BLaER1 (cell line): ENCODE measurements around the gene ZBTB46.

ENCODE experiments used
- H3K27ac ChIP-seq: shearing (Covaris generic); formaldehyde crosslinking; 2 replicates; pipeline ENCODE4 v1.8.1; 2022
- H3K27me3 ChIP-seq: shearing (Covaris generic); formaldehyde crosslinking; 2 replicates; pipeline ENCODE4 v1.8.1; 2022
- H3K36me3 ChIP-seq: shearing (Covaris generic); formaldehyde crosslinking; 2 replicates; pipeline ENCODE4 v1.8.1; 2022
- H3K4me1 ChIP-seq: shearing (Covaris generic); formaldehyde crosslinking; 2 replicates; pipeline ENCODE4 v1.8.1; 2022
- H3K4me2 ChIP-seq: shearing (Covaris generic); formaldehyde crosslinking; 2 replicates; pipeline ENCODE4 v1.8.1; 2022
- H3K4me3 ChIP-seq: shearing (Covaris generic); formaldehyde crosslinking; 2 replicates; pipeline ENCODE4 v1.8.1; 2022
- H3K9ac ChIP-seq: shearing (Covaris generic); formaldehyde crosslinking; 2 replicates; pipeline ENCODE4 v1.8.1; 2022
- H3K9me3 ChIP-seq: shearing (Covaris generic); formaldehyde crosslinking; 2 replicates; pipeline ENCODE4 v1.8.1; 2022
- H4K20me1 ChIP-seq: shearing (Covaris generic); formaldehyde crosslinking; 2 replicates; pipeline ENCODE4 v1.8.1; 2022
- Cebpa-rat ChIP-seq: shearing (Covaris generic); IDR thresholded peaks from 2 replicates; pipeline ENCODE4 v1.8.1; 2022

ZBTB46 gene

GRCh38 chr20:63712191-63712590 is 118.9 kb downstream of the ZBTB46 start:
- peaks cover 27% of the 10 kb centered on the region for H3K9me3 ChIP-seq
- H3K27me3 ChIP-seq = no peaks in the 10 kb centered on the region
- no peak overlapping the region for H3K4me2 ChIP-seq
- no peak for TF ChIP-seq Cebpa-rat
- H3K9ac ChIP-seq = no peak overlapping the region
- no peak overlapping the region for H3K4me3 ChIP-seq
- peaks cover 52% of the 10 kb centered on the region for H4K20me1 ChIP-seq
- no peak overlapping the region for H3K27ac ChIP-seq
- peaks cover 33% of the 10 kb centered on the region for H3K4me1 ChIP-seq
- peaks cover 87% of the 10 kb centered on the region for H3K36me3 ChIP-seq

- Histone ChIP-seq H3K4me2 (no peak overlapping the region), H4K20me1 (peaks cover 54% of the 10 kb centered on the region), H3K27me3 (no peaks in the 10 kb centered on the region), H3K4me3 (no peak overlapping the region), H3K27ac (no peak overlapping the region), H3K9me3 (peaks cover 27% of the 10 kb centered on the region), H3K9ac (no peak overlapping the region), H3K4me1 (peaks cover 40% of the 10 kb centered on the region), H3K36me3 (peaks cover 81% of the 10 kb centered on the region)
- no peak for TF ChIP-seq Cebpa-rat
These were observed 119.9 kb downstream of the ZBTB46 start for GRCh38 chr20:63711085-63711645.

GRCh38 chr20:63709149-63709527 is 121.9 kb downstream of the ZBTB46 start:
- H3K4me2 ChIP-seq = peak overlapping the region; percentile 97
- H3K27ac ChIP-seq = 0 out of 2 replicates have a peak overlapping the region, but pooled peaks have one; percentile 86
- H4K20me1 ChIP-seq = peaks cover 71% of the 10 kb centered on the region
- peaks cover 44% of the 10 kb centered on the region for H3K4me1 ChIP-seq
- peak overlapping the region; percentile 97 for H3K4me3 ChIP-seq
- H3K36me3 ChIP-seq = peaks cover 81% of the 10 kb centered on the region
- peaks cover 9% of the 10 kb centered on the region for H3K9me3 ChIP-seq
- no peak for TF ChIP-seq Cebpa-rat
- no peaks in the 10 kb centered on the region for H3K27me3 ChIP-seq
- peak overlapping the region; percentile 93 for H3K9ac ChIP-seq

- peak overlapping the region; percentile 86 for H3K27ac ChIP-seq
- H3K27me3 ChIP-seq = no peaks in the 10 kb centered on the region
- peak overlapping the region; percentile 97 for H3K4me3 ChIP-seq
- peaks cover 6% of the 10 kb centered on the region for H3K9me3 ChIP-seq
- H3K36me3 ChIP-seq = peaks cover 81% of the 10 kb centered on the region
- peak overlapping the region; percentile 97 for H3K4me2 ChIP-seq
- TF ChIP-seq Cebpa-rat = no peak
- H3K4me1 ChIP-seq = peaks cover 44% of the 10 kb centered on the region
- peaks cover 77% of the 10 kb centered on the region for H4K20me1 ChIP-seq
- H3K9ac ChIP-seq = peak overlapping the region; percentile 93
These were observed 122.5 kb downstream of the ZBTB46 start for GRCh38 chr20:63708301-63709148.

GRCh38 chr20:63707558-63708300 is 123.3 kb downstream of the ZBTB46 start, which contains the start of the genes ARFRP1 and ZGPAT:
Gene ARFRP1, minus strand, starts transcription at chr20:63707976. Its CDS starts 885 bp downstream, at chr20:63707091.
Gene ZGPAT, plus strand, starts transcription at chr20:63708039. Its CDS starts 542 bp downstream, at chr20:63708581.
- peak within 1 kb of the TSS; percentile 86 for H3K27ac ChIP-seq
- H3K4me3 ChIP-seq = peak within 1 kb of the TSS; percentile 97
- H3K4me1 ChIP-seq = peaks cover 44% of the 10 kb centered on the region
- peaks cover 85% of the 10 kb centered on the region for H4K20me1 ChIP-seq
- no peak for TF ChIP-seq Cebpa-rat
- peaks cover 6% of the 10 kb centered on the region for H3K9me3 ChIP-seq
- peaks cover 81% of the 10 kb centered on the region for H3K36me3 ChIP-seq
- no peaks in the 10 kb centered on the region for H3K27me3 ChIP-seq
- peak within 1 kb of the TSS; percentile 93 for H3K9ac ChIP-seq
- peak within 1 kb of the TSS; percentile 97 for H3K4me2 ChIP-seq

- TF ChIP-seq Cebpa-rat = no peak
- Histone ChIP-seq H4K20me1 (peaks cover 92% of the 10 kb centered on the region), H3K9me3 (peaks cover under 1% of the 10 kb centered on the region), H3K27ac (peak overlapping the region; percentile 86), H3K4me3 (peak overlapping the region; percentile 97), H3K9ac (peak overlapping the region; percentile 93), H3K36me3 (peaks cover 81% of the 10 kb centered on the region), H3K4me1 (peaks cover 44% of the 10 kb centered on the region), H3K4me2 (peak overlapping the region; percentile 97), H3K27me3 (no peaks in the 10 kb centered on the region)
These were observed 124.1 kb downstream of the ZBTB46 start for GRCh38 chr20:63706852-63707557.

GRCh38 chr20:63706027-63706695 is 124.9 kb downstream of the ZBTB46 start:
- Histone ChIP-seq H3K27me3 (no peaks in the 10 kb centered on the region), H3K9ac (peak overlapping the region; percentile 93), H3K4me3 (peak overlapping the region; percentile 97), H3K4me1 (peaks cover 39% of the 10 kb centered on the region), H3K36me3 (peaks cover 79% of the 10 kb centered on the region), H3K9me3 (no peaks in the 10 kb centered on the region), H4K20me1 (peaks cover 93% of the 10 kb centered on the region), H3K27ac (no peak overlapping the region), H3K4me2 (peak overlapping the region; percentile 97)
- TF ChIP-seq Cebpa-rat = no peak

GRCh38 chr20:63705232-63706026 is 125.6 kb downstream of the ZBTB46 start:
- H3K4me3 ChIP-seq = no peak overlapping the region
- no peaks in the 10 kb centered on the region for H3K9me3 ChIP-seq
- H3K27me3 ChIP-seq = no peaks in the 10 kb centered on the region
- no peak overlapping the region for H3K9ac ChIP-seq
- peaks cover 35% of the 10 kb centered on the region for H3K4me1 ChIP-seq
- peaks cover 86% of the 10 kb centered on the region for H4K20me1 ChIP-seq
- 0 out of 2 replicates have a peak overlapping the region, but pooled peaks have one; percentile 97 for H3K4me2 ChIP-seq
- no peak for TF ChIP-seq Cebpa-rat
- H3K27ac ChIP-seq = no peak overlapping the region
- H3K36me3 ChIP-seq = peaks cover 78% of the 10 kb centered on the region
